Urinary bladder (tissue), 4 donors: Measurements from ENCODE around the gene SYCE1. TPM values are rescaled to one million over a fixed set of nuclear protein-coding genes. Genes with fewer than 3 reads are reported as not detected.
"Not testable (repeated sequence)": the region's sequence is repeated elsewhere in the genome, so short reads cannot be mapped to it uniquely, and the experiment has no call there.

Experiments used
- DNase-seq: peaks from one replicate; pipeline ENCODE4 v3.0.0-alpha.2; 2015; ENCODE audit errors: extremely low spot score
- H3K27ac ChIP-seq: one replicate; pipeline ENCODE4 v1.5.1; 2013; ENCODE audit warnings: low read depth, mild to moderate bottlenecking, moderate library complexity
- H3K36me3 ChIP-seq: one replicate; pipeline ENCODE4 v1.6.1; 2013; ENCODE audit warnings: mild to moderate bottlenecking, moderate library complexity; ENCODE audit not compliant: insufficient read depth
- H3K4me1 ChIP-seq: one replicate; pipeline ENCODE4 v1.6.1; 2013; ENCODE audit warnings: mild to moderate bottlenecking, moderate library complexity; ENCODE audit not compliant: insufficient read depth
- H3K4me3 ChIP-seq: one replicate; pipeline ENCODE4 v1.5.1; 2013; ENCODE audit warnings: low read depth, low read length
- WGBS: extraction: QIAGEN DNeasy Blood & Tissue Kit; methylation state at CpG from one replicate; pipeline ENCODE4 v1.1.7; 2013; 5-methylcytosine and 5-hydroxymethylcytosine counted together
- polyA plus RNA-seq: library from polyadenylated mRNA; stranded (reverse); fragments of 200-250 nt; gene quantifications from one replicate; pipeline ENCODE4 v1.2.3, GENCODE V29; 2013
- total RNA-seq: library from RNA; depleted of rRNA; stranded (reverse); fragments of >200 nt; gene quantifications from one replicate; pipeline ENCODE4 v1.2.3, GENCODE V29; 2014
- donor health status: healthy with polysubstance abuse.
- donor health status: healthy.

Gene SYCE1
- total RNA-seq (not detected), polyA plus RNA-seq (not detected)

GRCh38 chr10:133565441-133566294 lies at the start of gene SYCE1:
Gene SYCE1 (minus strand): TSS chr10:133565583. CDS start chr10:133565529, 54 bp downstream.
- WGBS: 60% methylated on average over 77 of the region's 77 CpGs
- Histone ChIP-seq H3K4me1 (no peaks in the 10 kb centered on the region), H3K4me3 (no peak within 1 kb of the TSS), H3K27ac (no peak within 1 kb of the TSS), H3K36me3 (no peaks in the 10 kb centered on the region)
- DNase-seq: no peak

- Histone ChIP-seq H3K4me1 (no peaks in the 10 kb centered on the region), H3K27ac (no peak overlapping the region), H3K36me3 (no peaks in the 10 kb centered on the region), H3K4me3 (no peak overlapping the region)
- WGBS: 77% methylated on average over 10 of the region's 10 CpGs
- no peak for DNase-seq
These were observed 49.6 kb upstream of the SYCE1 start for GRCh38 chr10:133614830-133615580.

- H3K27ac ChIP-seq: no peak overlapping the region
- no peaks in the 10 kb centered on the region for H3K4me1 ChIP-seq
- H3K36me3 ChIP-seq: no peaks in the 10 kb centered on the region
- 68% methylated on average over 6 of the region's 6 CpGs for WGBS
- no peak overlapping the region for H3K4me3 ChIP-seq
- DNase-seq: no peak
These were observed 48.3 kb upstream of the SYCE1 start for GRCh38 chr10:133613699-133614098.

- DNase-seq: no peak
- Histone ChIP-seq H3K4me3 (no peak overlapping the region), H3K36me3 (no peaks in the 10 kb centered on the region), H3K27ac (no peak overlapping the region), H3K4me1 (no peaks in the 10 kb centered on the region)
- 61% methylated on average over 4 of the region's 4 CpGs for WGBS
These were observed 45.7 kb upstream of the SYCE1 start for GRCh38 chr10:133611079-133611478.

- H3K27ac ChIP-seq: no peak overlapping the region
- 40% methylated on average over 3 of the region's 3 CpGs for WGBS
- no peaks in the 10 kb centered on the region for H3K4me1 ChIP-seq
- no peak overlapping the region for H3K4me3 ChIP-seq
- H3K36me3 ChIP-seq: no peaks in the 10 kb centered on the region
- DNase-seq: no peak
These were observed 43.5 kb upstream of the SYCE1 start for GRCh38 chr10:133608855-133609254.

GRCh38 chr10:133603434-133603833 lies 38.1 kb upstream of the SYCE1 start:
- DNase-seq, H3K4me1 ChIP-seq, H3K27ac ChIP-seq, H3K36me3 ChIP-seq, H3K4me3 ChIP-seq: not testable (repeated sequence)
- 71% methylated on average over 2 of the region's 2 CpGs for WGBS

GRCh38 chr10:133600657-133601056 lies 35.3 kb upstream of the SYCE1 start:
- H3K4me1 ChIP-seq: no peaks in the 10 kb centered on the region
- H3K36me3 ChIP-seq: no peaks in the 10 kb centered on the region
- H3K4me3 ChIP-seq: no peak overlapping the region
- 52% methylated on average over 3 of the region's 3 CpGs for WGBS
- H3K27ac ChIP-seq: no peak overlapping the region
- DNase-seq: no peak

- not testable (repeated sequence) for DNase-seq, H3K36me3 ChIP-seq, H3K4me3 ChIP-seq, H3K4me1 ChIP-seq, H3K27ac ChIP-seq
- WGBS: 69% methylated on average over 8 of the region's 8 CpGs
These were observed 34.5 kb upstream of the SYCE1 start for GRCh38 chr10:133599869-133600268.

- no peaks in the 10 kb centered on the region for H3K36me3 ChIP-seq
- H3K27ac ChIP-seq: no peak overlapping the region
- DNase-seq: no peak
- no peaks in the 10 kb centered on the region for H3K4me1 ChIP-seq
- 66% methylated on average over 6 of the region's 6 CpGs for WGBS
- no peak overlapping the region for H3K4me3 ChIP-seq
These were observed 27.3 kb upstream of the SYCE1 start for GRCh38 chr10:133592716-133593115.

GRCh38 chr10:133590970-133591359 lies 25.6 kb upstream of the SYCE1 start:
- WGBS: 80% methylated on average over 10 of the region's 10 CpGs
- Histone ChIP-seq H3K27ac (no peak overlapping the region), H3K36me3 (no peaks in the 10 kb centered on the region), H3K4me3 (no peak overlapping the region), H3K4me1 (no peaks in the 10 kb centered on the region)
- no peak for DNase-seq

- whole genome bisulfite sequencing: 76% methylated on average over 13 of the region's 13 CpGs
- H3K27ac ChIP-seq: no peak overlapping the region
- H3K4me1 ChIP-seq: no peaks in the 10 kb centered on the region
- no peaks in the 10 kb centered on the region for H3K36me3 ChIP-seq
- no peak overlapping the region for H3K4me3 ChIP-seq
- DNase-seq: no peak
These were observed 25.0 kb upstream of the SYCE1 start for GRCh38 chr10:133590226-133590969.

GRCh38 chr10:133577037-133577436 lies 11.7 kb upstream of the SYCE1 start:
- 70% methylated on average over 14 of the region's 31 CpGs for WGBS
- not testable (repeated sequence) for H3K4me3 ChIP-seq, DNase-seq, H3K27ac ChIP-seq, H3K4me1 ChIP-seq, H3K36me3 ChIP-seq

GRCh38 chr10:133573460-133573859 lies 8.1 kb upstream of the SYCE1 start:
- not testable (repeated sequence) for DNase-seq, H3K36me3 ChIP-seq, H3K4me3 ChIP-seq, H3K4me1 ChIP-seq, H3K27ac ChIP-seq
- 78% methylated on average over 1 of the region's 1 CpG for WGBS
